Neuronal stem cell (in vitro differentiated cells): Measurements from ENCODE around the gene SLBP.

Experiments
- DNase-seq: peaks from one replicate; pipeline ENCODE4 v3.0.0-alpha.2; 2013; ENCODE audit warnings: low spot score
- H2AFZ ChIP-seq: one replicate; pipeline ENCODE4 v1.6.1; 2013; ENCODE audit warnings: mild to moderate bottlenecking, low read length, inconsistent platforms
- H2AK5ac ChIP-seq: 2 replicates; pipeline ENCODE4 v1.6.1; 2013; ENCODE audit warnings: low read depth, mild to moderate bottlenecking, inconsistent platforms, low read length, moderate library complexity, mixed read lengths
- H2BK120ac ChIP-seq: 2 replicates; pipeline ENCODE4 v1.6.1; 2013; ENCODE audit warnings: low read depth, mild to moderate bottlenecking, inconsistent platforms, low read length, moderate library complexity, mixed read lengths
- H2BK12ac ChIP-seq: one replicate; pipeline ENCODE4 v1.6.1; 2013; ENCODE audit warnings: low read length, inconsistent platforms
- H2BK15ac ChIP-seq: 2 replicates; pipeline ENCODE4 v1.6.1; 2013; ENCODE audit warnings: mild to moderate bottlenecking, low read length, inconsistent platforms, mixed read lengths
- H2BK5ac ChIP-seq: one replicate; pipeline ENCODE4 v1.6.1; 2013; ENCODE audit warnings: inconsistent platforms, mild to moderate bottlenecking, low read length, moderate library complexity
- H3K14ac ChIP-seq: one replicate; pipeline ENCODE4 v1.6.1; 2013; ENCODE audit warnings: low read length, inconsistent platforms
- H3K18ac ChIP-seq: 2 replicates; pipeline ENCODE4 v1.6.1; 2013; ENCODE audit warnings: low read length, inconsistent platforms
- H3K23ac ChIP-seq: 2 replicates; pipeline ENCODE4 v1.6.1; 2013; ENCODE audit warnings: low read depth, mild to moderate bottlenecking, mixed read lengths, low read length, inconsistent platforms; ENCODE audit not compliant: poor library complexity
- H3K27ac ChIP-seq: replicated peaks from 3 replicates; pipeline ENCODE4 v1.5.1; 2013; ENCODE audit warnings: low read length, inconsistent platforms
- H3K27me3 ChIP-seq, 3 experiments: 2 replicates each; pipeline ENCODE4 v1.6.1; 2013; ENCODE audit warnings: low read length in 3 of 3, mild to moderate bottlenecking in 2 of 3, inconsistent platforms in 1 of 3, low read depth in 1 of 3, mixed read lengths in 1 of 3, moderate library complexity in 1 of 3; ENCODE audit not compliant: control insufficient read depth in 3 of 3, insufficient read depth in 3 of 3
- H3K36me3 ChIP-seq, 2 donors: replicated peaks in 1 of 2; 2 replicates each; pipeline ENCODE4 v1.6.1; 2013; ENCODE audit warnings: low read length in 2 of 2; ENCODE audit not compliant: control insufficient read depth in 2 of 2, insufficient read depth in 2 of 2
- H3K4ac ChIP-seq: 2 replicates; pipeline ENCODE4 v1.6.1; 2013; ENCODE audit warnings: inconsistent platforms, mild to moderate bottlenecking, low read length, moderate library complexity
- H3K4me1 ChIP-seq, 2 donors: 1 replicate in 1 of 2; 2 replicates in 1 of 2; pipeline ENCODE4 v1.6.1; 2013; ENCODE audit warnings: low read length in 2 of 2, low read depth in 1 of 2; ENCODE audit not compliant: control insufficient read depth in 2 of 2, insufficient read depth in 1 of 2
- H3K4me2 ChIP-seq: one replicate; pipeline ENCODE4 v1.6.1; 2013; ENCODE audit warnings: mild to moderate bottlenecking, low read length, inconsistent platforms; ENCODE audit not compliant: insufficient read depth, poor library complexity, severe bottlenecking
- H3K4me3 ChIP-seq, 2 donors: 2 replicates each; pipeline ENCODE4 v1.5.1; 2013; ENCODE audit warnings: low read length in 2 of 2, mild to moderate bottlenecking in 2 of 2, inconsistent platforms in 1 of 2, moderate library complexity in 1 of 2
- H3K79me1 ChIP-seq: one replicate; pipeline ENCODE4 v1.6.1; 2013; ENCODE audit warnings: low read depth, mild to moderate bottlenecking, inconsistent platforms, low read length, moderate library complexity
- H3K9ac ChIP-seq: one replicate; pipeline ENCODE4 v1.6.1; 2013; ENCODE audit warnings: mild to moderate bottlenecking, low read depth, low read length, inconsistent platforms; ENCODE audit not compliant: poor library complexity
- H3K9me3 ChIP-seq, 2 donors: replicated peaks in 1 of 2; 2 replicates each; pipeline versions ENCODE3 to v1.6.1; 2013; ENCODE audit warnings: low read length in 2 of 2, mild to moderate bottlenecking in 2 of 2, inconsistent platforms in 1 of 2, low read depth in 1 of 2, mixed read lengths in 1 of 2, moderate library complexity in 1 of 2; ENCODE audit not compliant: control insufficient read depth in 2 of 2, insufficient read depth in 1 of 2
- H4K8ac ChIP-seq: one replicate; pipeline ENCODE4 v1.6.1; 2013; ENCODE audit warnings: low read depth, mild to moderate bottlenecking, inconsistent platforms, low read length, moderate library complexity
- H4K91ac ChIP-seq: one replicate; pipeline ENCODE4 v1.6.1; 2013; ENCODE audit warnings: low read length, low read depth, mild to moderate bottlenecking, inconsistent platforms; ENCODE audit not compliant: poor library complexity
- WGBS, 2 donors: extraction: QIAGEN DNeasy Blood & Tissue Kit; methylation state at CpG; one replicate each; pipeline ENCODE4 v1.1.7; 2013; ENCODE audit warnings: missing lambda C conversion rate in 2 of 2, mixed read lengths in 1 of 2; ENCODE audit not compliant: insufficient read length in 2 of 2, insufficient replicate concordance in 1 of 2; ENCODE audit errors: extremely low coverage in 2 of 2; 5-methylcytosine and 5-hydroxymethylcytosine counted together

Gene SLBP

GRCh38 chr4:1711055-1711570, 1.0 kb downstream of the SLBP start:
- Histone ChIP-seq H3K9ac (peak overlapping the region; percentile 97), H3K27me3 (no peaks in the 10 kb centered on the region), H3K23ac (peak overlapping the region; percentile 83), H2BK15ac (peak overlapping the region; percentile 91), H3K27ac (no peak overlapping the region), H2AK5ac (peak overlapping the region; percentile 99), H4K8ac (no peak overlapping the region), H2AFZ (peak overlapping the region; percentile 99), H3K14ac (peak overlapping the region; percentile 94), H3K79me1 (peaks cover 9% of the 10 kb centered on the region), H3K18ac (peak overlapping the region; percentile 99), H2BK120ac (no peak overlapping the region), H3K4me3 (peak overlapping the region; percentile 93 to 95), H3K4ac (no peak overlapping the region), H3K9me3 (no peaks in the 10 kb centered on the region), H4K91ac (no peak overlapping the region), H3K4me1 (peaks cover 13 to 16% of the 10 kb centered on the region in 2 donors), H2BK12ac (no peak overlapping the region), H3K4me2 (peak overlapping the region; percentile 84), H3K36me3 (peaks cover 11 to 59% of the 10 kb centered on the region in 2 donors), H2BK5ac (peak overlapping the region; percentile 96)
- no peak for DNase-seq
- WGBS, 2 donors, result no CpG with 5 or more reads among the region's 22 CpGs

DNA sequence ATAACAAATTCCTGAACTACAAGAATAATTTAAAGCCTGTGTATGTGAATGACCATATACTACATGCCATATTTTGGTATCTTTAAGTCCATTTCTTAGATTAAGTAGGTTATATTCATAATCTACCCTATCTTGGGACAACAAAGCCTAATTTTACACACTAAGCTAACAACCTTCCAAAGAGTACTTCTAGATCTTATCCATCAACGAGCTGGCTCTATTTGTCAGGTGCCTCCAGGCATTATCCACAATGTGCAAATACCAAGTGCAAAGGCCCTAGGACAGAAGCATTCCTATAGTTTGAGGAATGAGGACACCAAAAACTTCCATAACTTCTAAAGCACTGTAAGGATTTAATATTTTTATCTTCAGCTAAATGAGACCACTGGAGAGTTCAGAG, 3.5 kb downstream of the SLBP start:
- Histone ChIP-seq H2BK120ac (no peak overlapping the region), H3K4me3 (no peak overlapping the region)
- no peak for DNase-seq

DNA sequence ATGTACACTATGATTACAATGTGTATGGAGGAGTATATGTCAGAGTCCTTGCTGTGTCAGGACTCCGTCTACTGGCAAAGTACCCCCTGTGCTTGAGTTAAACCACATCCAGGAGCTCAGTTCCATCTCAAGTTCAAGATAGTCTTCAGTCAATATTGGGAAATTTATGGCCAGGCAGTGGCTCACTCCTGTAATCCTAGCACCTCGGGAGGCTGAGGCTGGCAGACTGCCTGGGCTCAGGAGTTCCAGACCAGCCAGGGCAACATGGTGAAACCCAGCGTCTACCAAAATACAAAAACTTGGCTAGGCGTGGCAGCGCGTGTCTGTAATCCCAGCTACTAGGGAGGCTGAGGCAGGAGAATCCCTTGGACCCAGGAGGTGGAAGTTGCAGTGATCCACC, 5.8 kb downstream of the SLBP start:
- Histone ChIP-seq H3K4me2 (no peak overlapping the region), H2BK120ac (no peak overlapping the region), H3K79me1 (peaks cover 5% of the 10 kb centered on the region), H3K14ac (no peak overlapping the region), H4K8ac (no peak overlapping the region), H3K4me1 (peaks cover 5 to 7% of the 10 kb centered on the region in 2 donors), H2AFZ (no peak overlapping the region), H3K27me3 (no peaks in the 10 kb centered on the region), H3K4me3 (no peak overlapping the region), H2BK15ac (no peak overlapping the region), H3K9me3 (no peaks in the 10 kb centered on the region), H3K27ac (no peak overlapping the region), H4K91ac (no peak overlapping the region), H2BK5ac (no peak overlapping the region), H2BK12ac (no peak overlapping the region), H3K18ac (no peak overlapping the region), H2AK5ac (no peak overlapping the region), H3K4ac (no peak overlapping the region), H3K36me3 (peaks cover 15 to 85% of the 10 kb centered on the region in 2 donors), H3K9ac (no peak overlapping the region), H3K23ac (no peak overlapping the region)
- DNase-seq, result no peak
- WGBS, 2 donors, result no CpG with 5 or more reads among the region's 6 CpGs

More for the DNA sequence above, 3.5 kb downstream of the SLBP start:
- H4K8ac ChIP-seq, result no peak overlapping the region
- no CpG with 5 or more reads among the region's 1 CpG for WGBS, 2 donors
- H3K23ac ChIP-seq, result no peak overlapping the region
- no peak overlapping the region for H4K91ac ChIP-seq
- no peak overlapping the region for H3K14ac ChIP-seq
- no peak overlapping the region for H3K9ac ChIP-seq
- no peak overlapping the region for H3K27ac ChIP-seq
- H2BK5ac ChIP-seq, result no peak overlapping the region
- H3K9me3 ChIP-seq, result no peaks in the 10 kb centered on the region
- no peak overlapping the region for H2AFZ ChIP-seq
- H3K4me2 ChIP-seq, result no peak overlapping the region
- no peaks in the 10 kb centered on the region for H3K27me3 ChIP-seq
- peaks cover 12 to 13% of the 10 kb centered on the region in 2 donors for H3K4me1 ChIP-seq
- H3K79me1 ChIP-seq, result peaks cover 8% of the 10 kb centered on the region
- H2BK15ac ChIP-seq, result no peak overlapping the region
- H2AK5ac ChIP-seq, result no peak overlapping the region
- H3K36me3 ChIP-seq, result peaks cover 5 to 63% of the 10 kb centered on the region in 2 donors
- no peak overlapping the region for H3K18ac ChIP-seq
- no peak overlapping the region for H3K4ac ChIP-seq
- H2BK12ac ChIP-seq, result no peak overlapping the region

- H3K36me3 ChIP-seq, result peaks cover 16 to 91% of the 10 kb centered on the region in 2 donors
Observed at GRCh38 chr4:1705732-1706131, 6.4 kb downstream of the SLBP start.

More at GRCh38 chr4:1705732-1706131, 6.4 kb downstream of the SLBP start:
- Histone ChIP-seq H2BK12ac (no peak overlapping the region), H3K14ac (no peak overlapping the region), H3K23ac (no peak overlapping the region), H2AK5ac (no peak overlapping the region), H4K91ac (no peak overlapping the region), H3K27me3 (no peaks in the 10 kb centered on the region), H2BK5ac (no peak overlapping the region), H2AFZ (no peak overlapping the region), H3K4ac (no peak overlapping the region), H4K8ac (no peak overlapping the region), H3K4me2 (no peak overlapping the region), H3K9me3 (no peaks in the 10 kb centered on the region), H3K18ac (no peak overlapping the region), H3K4me1 (peaks cover 1 to 3% of the 10 kb centered on the region in 2 donors), H2BK120ac (no peak overlapping the region), H3K9ac (no peak overlapping the region), H3K4me3 (no peak overlapping the region), H2BK15ac (no peak overlapping the region), H3K27ac (no peak overlapping the region), H3K79me1 (peaks cover 2% of the 10 kb centered on the region)
- WGBS, 2 donors, result no CpG with 5 or more reads among the region's 6 CpGs
- no peak for DNase-seq
